Heart left ventricle (tissue), 13 donors: ENCODE data around the gene CNKSR3.

ENCODE experiments used
- POLR2A ChIP-seq, 2 donors: fragments of 450-650 bp; IDR thresholded peaks; one replicate each; pipeline ENCODE4 v1.6.1; 2017; ENCODE audit warnings: antibody characterized with exemption in 2 of 2, mild to moderate bottlenecking in 2 of 2, moderate library complexity in 2 of 2
- TF ChIP-seq, protein P1 (sequence below), 12 donors: fragments of 200-600 bp; sonication (generic) in 4 of 12; IDR thresholded peaks; one replicate each; pipeline versions ENCODE4 v1.5.0 to v1.8.0; 2018 to 2022; ENCODE audit warnings: antibody characterized with exemption in 12 of 12, mild to moderate bottlenecking in 5 of 12
- donor health status: ischemic (EF 13 %, LVEDD 7.1; RV severe dilation, severe dysfunction).
- donor health status: DM: no; HTN: yes; CAD: no.
- donor health status: DM: no; HTN: no; CAD: no.
- donor health status: ischemic (EF 25% LVEDD 6.9; RV normal size, moderate dysfunction).
- donor health status: ischemic (EF 25% LVEDD 5.7; RV mildly dilated, moderate dysfunction).
- donor health status: ischemic (EF 35%, LVEDD 5.7; RV mildly dilated, moderate dysfunction).
- donor health status: nonischemic (EF 11% LVEDD 7.7; RV severe dilation, severe dysfunction).
- donor health status: DM: yes; HTN: yes; CAD: no.
- donor health status: PGD.
- donor health status: ischemic (EF 29% LVEDD 5.4; RV normal size, mild dysfunction).
- donor health status: nonischemic (EF 23%, LVEDD 6.1; RV moderate dilation, normal function).

DNA sequence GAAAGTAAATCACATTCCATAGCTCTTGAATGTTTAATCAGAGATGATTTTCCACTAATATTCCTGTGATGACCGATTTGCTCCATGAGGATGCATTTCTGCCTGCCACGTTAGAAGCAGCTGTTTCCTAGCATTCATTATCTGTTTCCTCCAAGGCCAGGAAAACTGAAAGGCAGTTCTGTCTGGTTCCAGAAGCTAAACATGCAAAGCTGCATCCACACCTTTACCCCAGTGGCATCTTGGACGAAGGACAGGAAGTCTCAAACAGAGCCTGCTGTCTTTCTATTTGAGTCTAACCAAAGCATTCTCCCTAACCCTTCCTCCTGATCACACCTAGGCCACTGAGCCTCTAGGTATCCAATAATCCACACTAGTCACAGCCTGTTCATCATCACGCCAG lies 27.6 kb downstream of the CNKSR3 start:
- no peak for TF ChIP-seq POLR2A (IDR thresholded peaks at IDR 0.05)
- TF ChIP-seq, protein P1, sequence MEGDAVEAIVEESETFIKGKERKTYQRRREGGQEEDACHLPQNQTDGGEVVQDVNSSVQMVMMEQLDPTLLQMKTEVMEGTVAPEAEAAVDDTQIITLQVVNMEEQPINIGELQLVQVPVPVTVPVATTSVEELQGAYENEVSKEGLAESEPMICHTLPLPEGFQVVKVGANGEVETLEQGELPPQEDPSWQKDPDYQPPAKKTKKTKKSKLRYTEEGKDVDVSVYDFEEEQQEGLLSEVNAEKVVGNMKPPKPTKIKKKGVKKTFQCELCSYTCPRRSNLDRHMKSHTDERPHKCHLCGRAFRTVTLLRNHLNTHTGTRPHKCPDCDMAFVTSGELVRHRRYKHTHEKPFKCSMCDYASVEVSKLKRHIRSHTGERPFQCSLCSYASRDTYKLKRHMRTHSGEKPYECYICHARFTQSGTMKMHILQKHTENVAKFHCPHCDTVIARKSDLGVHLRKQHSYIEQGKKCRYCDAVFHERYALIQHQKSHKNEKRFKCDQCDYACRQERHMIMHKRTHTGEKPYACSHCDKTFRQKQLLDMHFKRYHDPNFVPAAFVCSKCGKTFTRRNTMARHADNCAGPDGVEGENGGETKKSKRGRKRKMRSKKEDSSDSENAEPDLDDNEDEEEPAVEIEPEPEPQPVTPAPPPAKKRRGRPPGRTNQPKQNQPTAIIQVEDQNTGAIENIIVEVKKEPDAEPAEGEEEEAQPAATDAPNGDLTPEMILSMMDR (IDR thresholded peaks at IDR 0.05), result no peak
